ENCODE results near the gene PYCARD. TPM values are rescaled to one million over a fixed set of nuclear protein-coding genes. Genes with fewer than 3 reads are reported as not detected.

Gene PYCARD
- total RNA-seq, 2 experiments from 2014 or later = 13.6 to 14.6 TPM

DNA sequence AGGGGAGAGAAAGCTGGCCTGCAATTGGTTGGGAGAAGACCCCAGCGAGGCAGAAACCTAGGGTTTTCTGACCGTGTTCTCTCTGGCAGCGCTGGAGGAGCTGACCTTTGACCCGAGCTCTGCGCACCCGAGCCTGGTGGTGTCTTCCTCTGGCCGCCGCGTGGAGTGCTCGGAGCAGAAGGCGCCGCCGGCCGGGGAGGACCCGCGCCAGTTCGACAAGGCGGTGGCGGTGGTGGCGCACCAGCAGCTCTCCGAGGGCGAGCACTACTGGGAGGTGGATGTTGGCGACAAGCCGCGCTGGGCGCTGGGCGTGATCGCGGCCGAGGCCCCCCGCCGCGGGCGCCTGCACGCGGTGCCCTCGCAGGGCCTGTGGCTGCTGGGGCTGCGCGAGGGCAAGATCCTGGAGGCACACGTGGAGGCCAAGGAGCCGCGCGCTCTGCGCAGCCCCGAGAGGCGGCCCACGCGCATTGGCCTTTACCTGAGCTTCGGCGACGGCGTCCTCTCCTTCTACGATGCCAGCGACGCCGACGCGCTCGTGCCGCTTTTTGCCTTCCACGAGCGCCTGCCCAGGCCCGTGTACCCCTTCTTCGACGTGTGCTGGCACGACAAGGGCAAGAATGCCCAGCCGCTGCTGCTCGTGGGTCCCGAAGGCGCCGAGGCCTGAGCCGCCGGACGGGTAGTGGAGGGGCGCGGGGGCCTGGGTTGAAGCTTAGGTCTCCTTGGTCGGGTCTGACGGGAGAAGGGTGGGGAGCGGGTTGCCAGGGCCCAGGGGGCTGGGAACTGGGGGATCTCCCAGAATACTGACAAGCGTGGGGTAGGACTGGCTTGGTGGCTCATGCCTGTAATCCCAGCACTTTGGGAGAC is 21.8 kb upstream of the PYCARD start:
- Mint-ChIP-seq H3K4me3 (no peak overlapping the region), H3K27me3 (peaks cover 6% of the 10 kb centered on the region), H3K9me3 (no peaks in the 10 kb centered on the region), H3K4me1 (ENCODE audit: low read depth) (no peaks in the 10 kb centered on the region), H3K36me3 (no peaks in the 10 kb centered on the region), H3K27ac (no peak overlapping the region)
- intact Hi-C loops (cut with micrococcal nuclease) = no loop called here
- POLR2A ChIA-PET = no interaction called here
- no peak for DNase-seq
- CTCF ChIA-PET = no interaction called here

DNA sequence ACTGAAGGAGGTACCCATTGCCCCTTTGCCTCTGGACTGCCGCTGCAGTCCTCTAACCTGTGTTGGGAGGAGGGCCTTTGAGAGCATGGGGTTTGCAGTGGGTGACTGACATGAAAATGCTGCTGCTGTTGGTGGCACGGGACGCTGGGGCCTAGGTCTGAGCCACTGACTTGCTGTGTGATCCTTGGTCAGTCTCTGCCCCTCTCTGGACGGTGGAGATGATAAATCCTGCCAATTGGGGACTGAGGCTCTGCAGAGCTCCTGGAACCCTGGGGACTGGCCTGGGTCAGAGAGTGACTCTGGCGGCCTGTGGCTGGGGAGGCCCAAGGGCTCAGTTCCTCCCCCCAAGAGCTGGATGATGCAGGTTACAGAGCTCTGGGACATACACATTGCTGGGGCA is 20.5 kb upstream of the PYCARD start:
- intact Hi-C loops (cut with micrococcal nuclease) = no loop called here
- Mint-ChIP-seq H3K9me3 (no peaks in the 10 kb centered on the region), H3K4me3 (no peak overlapping the region), H3K4me1 (ENCODE audit: low read depth) (no peaks in the 10 kb centered on the region), H3K27ac (no peak overlapping the region), H3K36me3 (no peaks in the 10 kb centered on the region), H3K27me3 (peaks cover 15% of the 10 kb centered on the region)
- no peak for DNase-seq
- CTCF ChIA-PET = no interaction called here
- POLR2A ChIA-PET = no interaction called here

DNA sequence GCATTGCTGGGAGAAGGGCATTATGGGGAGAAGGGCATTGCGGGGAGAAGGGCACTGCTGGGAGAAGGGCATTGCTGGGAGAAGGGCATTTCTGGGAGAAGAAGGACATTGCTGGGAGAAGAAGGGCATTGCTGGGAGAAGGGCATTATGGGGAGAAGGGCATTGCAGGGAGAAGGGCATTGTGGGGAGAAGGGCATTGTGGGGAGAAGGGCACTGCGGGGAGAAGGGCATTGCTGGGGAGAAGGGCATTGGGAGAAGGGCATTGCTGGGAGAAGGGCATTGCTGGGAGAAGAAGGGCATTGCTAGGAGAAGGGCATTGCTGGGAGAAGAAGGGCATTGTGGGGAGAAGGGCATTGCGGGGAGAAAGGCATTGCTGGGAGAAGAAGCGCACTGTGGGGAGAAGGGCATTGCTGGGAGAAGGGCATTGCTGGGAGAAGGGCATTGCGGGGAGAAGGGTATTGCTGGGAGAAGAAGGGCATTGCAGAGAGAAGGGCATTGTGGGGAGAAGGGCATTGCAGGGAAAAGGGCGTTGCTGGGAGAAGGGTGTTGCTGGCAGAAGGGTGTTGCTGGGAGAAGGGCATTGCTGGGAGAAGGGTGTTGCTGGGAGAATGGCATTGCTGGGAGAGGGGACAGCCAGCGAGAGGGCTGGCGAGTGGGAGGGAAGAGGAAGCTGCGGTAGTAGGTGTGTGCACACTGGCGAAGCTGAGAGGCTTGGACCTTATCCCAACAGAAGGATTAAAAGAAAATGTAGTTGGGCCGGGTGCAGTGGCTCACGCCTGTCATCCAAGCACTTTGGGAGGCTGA is 19.0 kb upstream of the PYCARD start:
- peaks cover 5% of the 10 kb centered on the region for H3K4me1 Mint-ChIP-seq (ENCODE audit: low read depth)
- intact Hi-C loops (cut with micrococcal nuclease) = no loop called here

DNA sequence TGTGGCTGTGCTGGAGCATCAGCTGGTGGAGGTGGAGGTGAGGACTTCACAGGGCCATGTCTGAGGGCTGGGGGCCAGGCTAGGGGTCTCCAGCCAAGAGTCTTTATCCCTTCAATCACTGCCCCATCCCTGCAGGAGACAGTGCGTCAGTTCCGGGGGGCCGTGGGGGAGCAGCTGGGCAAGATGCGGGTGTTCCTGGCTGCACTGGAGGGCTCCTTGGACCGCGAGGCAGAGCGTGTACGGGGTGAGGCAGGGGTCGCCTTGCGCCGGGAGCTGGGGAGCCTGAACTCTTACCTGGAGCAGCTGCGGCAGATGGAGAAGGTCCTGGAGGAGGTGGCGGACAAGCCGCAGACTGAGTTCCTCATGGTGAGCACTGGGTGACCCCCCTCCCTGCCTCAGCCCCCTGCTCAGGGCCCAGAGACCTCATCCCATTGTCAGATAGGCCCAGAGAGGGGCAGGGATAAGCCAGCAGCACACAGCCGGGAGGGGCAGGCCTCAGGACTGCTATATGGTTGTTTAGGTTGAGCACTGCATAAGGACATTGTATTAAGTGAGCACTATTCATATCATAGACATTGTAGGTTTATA is 16.7 kb upstream of the PYCARD start:
- CTCF ChIA-PET = interaction anchor here (1.0 to 1.1 kb wide), 2 partner anchors 11 to 163 kb away, joined by 3 read pairs; no protein-coding TSS in a partner anchor
- H3K27ac Mint-ChIP-seq = no peak overlapping the region

More for the DNA sequence above, 19.0 kb upstream of the PYCARD start:
- ChIA-PET CTCF (interaction anchor here (0.5 kb wide), 1 partner anchor 14 kb away, joined by 3 read pairs; no protein-coding TSS in a partner anchor), POLR2A (no interaction called here)
- DNase-seq = no peak
- Mint-ChIP-seq H3K27me3 (peaks cover 28% of the 10 kb centered on the region), H3K9me3 (no peaks in the 10 kb centered on the region), H3K36me3 (no peaks in the 10 kb centered on the region), H3K4me3 (no peak overlapping the region), H3K27ac (no peak overlapping the region)

DNA sequence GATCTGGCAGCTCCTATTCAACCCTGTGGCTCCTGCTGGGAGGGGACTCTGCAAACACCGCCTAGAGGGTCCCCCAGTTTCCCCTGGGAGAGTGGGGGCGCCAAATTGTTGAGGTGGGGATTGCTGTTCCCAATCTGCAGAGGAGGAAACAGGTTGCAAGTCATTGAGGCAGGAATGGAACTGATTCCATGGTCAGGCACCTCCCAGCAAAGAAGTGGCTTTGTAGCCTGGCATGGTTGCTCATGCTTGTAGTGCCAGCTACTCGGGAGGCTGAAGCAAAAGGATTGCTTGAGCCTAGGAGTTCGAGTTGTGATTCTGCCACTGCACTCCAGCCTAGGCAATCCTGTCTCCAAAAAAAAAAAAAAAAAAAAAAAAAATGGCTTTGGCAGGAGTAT is 14.6 kb upstream of the PYCARD start:
- no peak for DNase-seq
- intact Hi-C loops (cut with micrococcal nuclease) = loop anchor here (5.0 kb wide), 1 partner anchor 50 kb away; no protein-coding TSS in a partner anchor
- ChIA-PET CTCF (interaction anchor here (0.8 to 1.2 kb wide), 3 partner anchors 74 to 165 kb away, joined by 3 to 5 read pairs (median 4); no protein-coding TSS in a partner anchor), POLR2A (no interaction called here)
- Mint-ChIP-seq H3K9me3 (no peaks in the 10 kb centered on the region), H3K4me3 (no peak overlapping the region), H3K4me1 (ENCODE audit: low read depth) (peaks cover 15% of the 10 kb centered on the region), H3K27me3 (peaks cover 50% of the 10 kb centered on the region), H3K36me3 (no peaks in the 10 kb centered on the region), H3K27ac (no peak overlapping the region)

More for the DNA sequence above, 16.7 kb upstream of the PYCARD start:
- Mint-ChIP-seq H3K36me3 (no peaks in the 10 kb centered on the region), H3K4me1 (ENCODE audit: low read depth) (peaks cover 15% of the 10 kb centered on the region), H3K27me3 (peaks cover 43% of the 10 kb centered on the region), H3K9me3 (no peaks in the 10 kb centered on the region), H3K4me3 (no peak overlapping the region)
- intact Hi-C loops (cut with micrococcal nuclease) = loop anchor here (5.0 kb wide), 1 partner anchor 48 kb away; no protein-coding TSS in a partner anchor
- no peak for DNase-seq
- POLR2A ChIA-PET = no interaction called here

DNA sequence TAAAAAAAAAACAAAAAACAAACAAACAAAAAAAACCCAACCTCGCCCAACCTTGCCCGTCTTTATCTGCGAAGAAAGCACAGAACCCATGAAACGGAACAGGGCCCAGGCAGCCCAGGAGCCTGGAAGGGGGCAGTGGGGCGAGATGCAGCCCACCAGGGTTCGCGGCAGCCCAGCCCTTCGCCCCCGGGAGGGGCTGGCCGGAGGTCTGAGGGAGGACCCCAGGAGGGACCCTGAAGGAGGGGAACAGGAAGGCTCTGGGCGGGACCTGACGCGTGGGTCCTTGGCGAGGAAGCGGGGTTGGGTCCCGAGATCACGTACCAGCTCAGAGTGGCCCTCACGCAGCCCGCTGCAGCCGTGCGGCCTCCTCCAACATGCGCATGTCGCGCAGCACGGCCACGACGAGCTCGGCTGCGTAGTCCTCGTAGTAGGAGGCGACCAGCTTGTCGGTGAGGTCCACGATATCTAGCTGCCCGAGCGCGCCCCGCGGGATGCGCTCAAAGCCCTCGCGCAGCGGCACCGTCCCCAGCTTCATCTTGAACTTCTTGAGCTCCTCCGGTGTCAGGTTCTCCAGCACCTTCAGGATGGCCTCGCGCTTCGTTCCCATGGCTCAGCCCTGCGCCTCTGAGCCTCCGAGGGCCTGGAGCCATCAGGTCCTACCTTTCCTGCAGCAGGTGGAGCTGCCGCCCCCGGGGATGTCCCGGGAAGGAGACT is 14.0 kb upstream of the PYCARD start, which contains the start of gene PYDC1:
PYDC1 (minus strand) TSS at position 714 of the 714 bp plus-strand sequence; CDS start at position 607, 107 bp downstream.
- Mint-ChIP-seq H3K36me3 (no peaks in the 10 kb centered on the region), H3K27ac (no peak within 1 kb of the TSS), H3K4me3 (peak within 1 kb of the TSS; percentile 37), H3K27me3 (peaks cover 50% of the 10 kb centered on the region), H3K9me3 (no peaks in the 10 kb centered on the region), H3K4me1 (ENCODE audit: low read depth) (peaks cover 19% of the 10 kb centered on the region)
- ChIA-PET CTCF (interaction anchor here (0.8 to 1.2 kb wide), 3 partner anchors 73 to 166 kb away, joined by 3 to 5 read pairs (median 4); no protein-coding TSS in a partner anchor), POLR2A (interaction anchor here (0.6 to 1.2 kb wide), 2 partner anchors 37 to 167 kb away, joined by 3 to 4 read pairs; partner anchors contain the start of gene FUS)
- no peak for DNase-seq
- intact Hi-C loops (cut with micrococcal nuclease) = loop anchor here (5.0 kb wide), 1 partner anchor 51 kb away; no protein-coding TSS in a partner anchor

DNA sequence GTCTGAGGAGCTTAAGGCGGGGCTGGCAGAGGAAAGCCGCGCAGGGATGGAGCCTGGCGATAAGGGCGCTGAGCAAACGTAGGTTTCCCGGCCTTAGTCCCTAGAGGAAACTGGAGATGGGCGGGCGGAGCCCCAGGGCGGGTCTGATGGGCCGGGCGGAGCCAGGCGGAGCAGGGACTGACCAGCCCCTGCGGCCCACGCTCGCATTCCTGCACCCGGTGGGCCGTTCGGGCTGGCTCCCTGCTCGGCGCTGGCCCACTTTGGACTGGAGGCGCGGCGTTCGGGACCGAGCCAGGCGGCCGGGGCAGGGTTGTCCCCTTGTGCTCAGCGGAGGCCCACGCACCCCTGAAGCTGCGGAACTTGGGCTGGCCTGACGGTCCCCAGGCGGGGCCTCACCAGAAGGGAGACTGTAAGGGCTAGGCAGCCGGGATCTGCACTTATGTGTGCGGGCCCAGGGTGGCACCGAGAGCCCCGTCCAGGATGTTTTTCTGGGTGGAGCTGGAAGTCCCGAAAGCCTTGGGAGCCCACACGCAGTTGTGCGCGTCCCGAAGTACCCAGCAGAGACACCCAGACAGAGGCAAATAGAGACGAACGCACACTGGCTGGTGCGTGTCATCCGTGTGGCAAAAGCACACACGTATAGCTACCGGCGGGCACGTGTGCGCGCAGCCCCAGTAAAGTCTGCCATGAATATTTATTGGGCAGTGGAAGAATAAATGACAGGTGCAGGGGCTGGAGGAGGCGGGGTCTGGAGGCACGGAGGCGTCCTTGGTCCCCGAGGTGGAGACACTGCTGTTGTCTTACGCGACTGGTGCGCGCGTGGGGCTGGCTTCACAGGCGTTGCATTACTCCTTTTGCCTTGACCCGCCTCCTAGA is 13.0 kb upstream of the PYCARD start:
- peak; percentile 32 for DNase-seq
- CTCF ChIA-PET = interaction anchor here (0.6 to 0.9 kb wide), 2 partner anchors 167 to 185 kb away, joined by 3 to 6 read pairs; no protein-coding TSS in a partner anchor
- no peak overlapping the region for H3K27ac Mint-ChIP-seq
- intact Hi-C loops (cut with micrococcal nuclease) = loop anchor here (5.0 kb wide), 1 partner anchor 52 kb away; no protein-coding TSS in a partner anchor
- H3K9me3 Mint-ChIP-seq = no peaks in the 10 kb centered on the region
- POLR2A ChIA-PET = interaction anchor here (1.2 kb wide), 1 partner anchor 36 kb away, joined by 3 read pairs; the partner anchor contains the start of gene FUS
- H3K4me3 Mint-ChIP-seq = peak overlapping the region; percentile 46
- peaks cover 21% of the 10 kb centered on the region for H3K4me1 Mint-ChIP-seq (ENCODE audit: low read depth)
- H3K36me3 Mint-ChIP-seq = no peaks in the 10 kb centered on the region
- peaks cover 44% of the 10 kb centered on the region for H3K27me3 Mint-ChIP-seq

DNA sequence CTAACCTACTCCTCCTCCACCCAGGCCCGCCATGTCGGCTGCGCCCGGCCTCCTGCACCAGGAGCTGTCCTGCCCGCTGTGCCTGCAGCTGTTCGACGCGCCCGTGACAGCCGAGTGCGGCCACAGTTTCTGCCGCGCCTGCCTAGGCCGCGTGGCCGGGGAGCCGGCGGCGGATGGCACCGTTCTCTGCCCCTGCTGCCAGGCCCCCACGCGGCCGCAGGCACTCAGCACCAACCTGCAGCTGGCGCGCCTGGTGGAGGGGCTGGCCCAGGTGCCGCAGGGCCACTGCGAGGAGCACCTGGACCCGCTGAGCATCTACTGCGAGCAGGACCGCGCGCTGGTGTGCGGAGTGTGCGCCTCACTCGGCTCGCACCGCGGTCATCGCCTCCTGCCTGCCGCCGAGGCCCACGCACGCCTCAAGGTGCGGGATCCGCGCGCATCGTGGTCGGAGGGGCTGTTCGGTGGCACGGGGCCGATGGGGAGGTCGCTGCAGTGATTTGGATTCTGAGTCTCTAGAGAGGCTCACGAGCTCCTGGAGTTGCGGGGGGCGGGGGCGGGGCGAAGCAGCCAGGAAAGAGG is 12.2 kb upstream of the PYCARD start:
- Mint-ChIP-seq H3K4me3 (peak overlapping the region; percentile 32), H3K9me3 (no peaks in the 10 kb centered on the region), H3K27me3 (peaks cover 44% of the 10 kb centered on the region), H3K36me3 (no peaks in the 10 kb centered on the region), H3K27ac (no peak overlapping the region), H3K4me1 (ENCODE audit: low read depth) (peaks cover 21% of the 10 kb centered on the region)
- POLR2A ChIA-PET = interaction anchor here (2.1 kb wide), 1 partner anchor 35 kb away, joined by 10 read pairs; the partner anchor contains the start of gene FUS
- DNase-seq = no peak
- intact Hi-C loops (cut with micrococcal nuclease) = loop anchor here (5.0 kb wide), 1 partner anchor 53 kb away; no protein-coding TSS in a partner anchor
- CTCF ChIA-PET = interaction anchor here (0.6 kb wide), 1 partner anchor 185 kb away, joined by 3 read pairs; no protein-coding TSS in a partner anchor

DNA sequence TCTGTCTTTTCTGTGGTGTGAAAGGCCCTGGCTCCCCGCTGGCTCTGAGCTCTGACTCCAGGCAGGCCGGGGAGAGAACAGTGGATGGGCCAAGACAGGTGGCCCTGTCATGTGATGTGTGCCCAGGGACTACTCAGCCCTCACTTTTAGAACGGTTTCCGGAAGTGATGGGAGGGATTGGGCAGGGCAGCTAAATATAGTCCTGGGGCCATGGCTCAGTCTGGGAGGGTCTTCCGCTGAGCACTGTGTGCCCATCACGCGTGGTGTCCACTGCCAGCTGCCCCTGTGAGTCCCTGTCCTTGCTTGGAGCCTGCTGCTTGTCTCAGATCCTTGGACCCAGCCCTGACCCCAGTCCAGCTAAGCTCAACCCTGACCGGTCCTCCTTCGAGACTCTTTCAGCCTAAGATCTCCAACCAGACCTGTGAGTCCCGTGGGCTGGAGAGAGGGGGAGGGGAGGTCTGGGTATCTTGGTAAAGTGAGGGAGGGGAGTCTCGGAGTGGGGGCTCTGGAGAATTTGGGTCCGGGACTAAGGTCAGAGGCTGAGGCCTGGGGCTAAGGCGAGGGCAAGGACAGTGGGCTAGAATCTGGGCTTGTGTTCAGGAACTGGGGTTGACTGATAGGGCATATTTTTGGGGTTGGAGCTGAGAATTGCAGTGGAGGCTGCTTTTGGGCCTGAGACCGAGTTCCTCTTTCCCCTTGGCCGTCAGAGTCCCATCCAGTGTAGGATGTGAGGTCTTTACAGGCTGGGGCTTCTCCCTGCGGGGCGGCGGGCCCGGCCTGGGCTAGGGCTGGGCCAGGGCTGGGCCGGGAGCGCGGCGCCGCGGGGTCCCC is 11.5 kb upstream of the PYCARD start, which contains the start of gene TRIM72:
TRIM72 (plus strand) TSS at position 243 of the 831 bp plus-strand sequence. CDS start 620 bp downstream, outside the sequence.
- Mint-ChIP-seq H3K27me3 (peaks cover 42% of the 10 kb centered on the region), H3K9me3 (no peaks in the 10 kb centered on the region), H3K27ac (no peak within 1 kb of the TSS), H3K4me3 (no peak within 1 kb of the TSS), H3K4me1 (ENCODE audit: low read depth) (peaks cover 21% of the 10 kb centered on the region), H3K36me3 (no peaks in the 10 kb centered on the region)
- intact Hi-C loops (cut with micrococcal nuclease) = no loop called here
- DNase-seq = no peak
- CTCF ChIA-PET = interaction anchor here (0.9 kb wide), 1 partner anchor 72 kb away, joined by 6 read pairs; no protein-coding TSS in a partner anchor
- POLR2A ChIA-PET = interaction anchor here (2.1 kb wide), 1 partner anchor 34 kb away, joined by 10 read pairs; the partner anchor contains the start of gene FUS
